Activated T-helper 1 cell treated with Interleukin-2 at 50 U/mL for 16 hours (primary cell): ENCODE data around the gene ANKRD63.

Experiments
- DNase-seq: peaks from one replicate; pipeline ENCODE4 v3.0.0-alpha.2; 2020; ENCODE audit warnings: low read depth

ANKRD63 gene

GRCh38 chr15:40279437-40280141 lies 3.3 kb downstream of the ANKRD63 start:
- DNase-seq, result peak; percentile 48

DNA sequence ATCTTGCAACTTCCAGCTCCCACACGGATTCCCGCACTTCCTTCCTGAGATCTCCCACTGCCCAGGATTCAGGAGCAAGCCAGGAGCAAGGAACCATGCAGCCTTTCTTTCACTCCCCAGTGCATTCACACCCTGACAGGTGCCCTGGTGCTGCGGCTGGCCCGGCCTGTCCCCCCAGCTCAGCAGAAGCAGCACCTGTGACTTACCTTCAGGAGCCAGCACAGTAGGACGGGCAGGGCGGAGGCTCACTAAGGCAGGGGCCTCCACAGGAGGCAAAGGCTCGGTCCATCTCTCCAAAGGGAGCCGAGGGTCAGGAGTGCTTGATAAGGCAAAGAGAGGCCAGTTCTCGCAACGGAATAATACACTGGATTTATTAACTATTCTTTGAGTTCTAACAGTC lies 4.8 kb downstream of the ANKRD63 start:
- DNase-seq, result no peak

- no peak for DNase-seq
These were observed 5.4 kb downstream of the ANKRD63 start for GRCh38 chr15:40277471-40277870.

DNA sequence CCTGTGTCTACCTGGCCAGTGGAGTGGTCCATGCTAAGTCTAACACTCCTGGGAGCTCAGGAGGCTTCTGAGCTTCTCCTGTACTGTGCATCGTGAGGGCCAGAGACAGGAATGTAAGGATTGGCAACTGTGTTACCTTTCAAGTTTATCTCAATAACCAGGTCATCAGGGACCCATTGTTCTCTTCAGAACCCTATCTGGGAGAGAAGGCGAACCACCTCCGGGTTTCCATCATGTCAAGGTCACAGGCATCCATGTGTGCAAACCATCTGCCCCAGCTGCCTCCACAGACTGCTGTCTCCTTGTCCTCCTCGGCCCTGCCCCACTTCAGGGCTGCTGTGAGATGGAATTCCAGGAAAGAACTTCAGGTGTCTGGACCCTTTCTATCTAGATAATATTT lies 5.9 kb downstream of the ANKRD63 start:
- DNase-seq, result no peak

DNA sequence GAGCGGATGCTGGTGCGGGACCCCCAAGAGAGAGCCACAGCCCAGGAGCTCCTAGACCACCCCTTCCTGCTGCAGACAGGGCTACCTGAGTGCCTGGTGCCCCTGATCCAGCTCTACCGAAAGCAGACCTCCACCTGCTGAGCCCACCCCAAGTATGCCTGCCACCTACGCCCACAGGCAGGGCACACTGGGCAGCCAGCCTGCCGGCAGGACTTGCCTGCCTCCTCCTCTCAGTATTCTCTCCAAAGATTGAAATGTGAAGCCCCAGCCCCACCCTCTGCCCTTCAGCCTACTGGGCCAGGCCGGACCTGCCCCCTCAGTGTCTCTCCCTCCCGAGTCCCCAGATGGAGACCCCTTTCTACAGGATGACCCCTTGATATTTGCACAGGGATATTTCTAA lies 6.9 kb downstream of the ANKRD63 start:
- DNase-seq, result no peak

DNA sequence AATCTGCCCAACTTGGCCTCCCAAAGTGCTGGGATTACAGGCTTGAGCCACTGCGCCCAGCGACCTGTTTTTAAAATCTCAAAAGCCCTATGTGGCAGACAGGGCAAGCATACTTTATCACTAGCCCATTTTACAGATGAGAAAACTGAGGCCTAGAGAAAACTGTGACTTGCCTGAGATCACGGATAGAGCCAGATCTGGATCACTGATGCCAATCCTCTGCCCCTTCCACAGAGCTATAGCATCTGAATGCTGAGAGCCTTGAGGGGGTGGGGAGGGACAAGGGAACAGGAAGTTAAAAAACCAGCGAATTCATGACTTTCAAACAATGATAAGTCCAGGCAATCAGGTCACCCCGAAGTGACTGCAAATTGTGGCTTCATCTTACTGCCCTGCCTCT lies 7.3 kb downstream of the ANKRD63 start:
- no peak for DNase-seq

- peak; percentile 81 for DNase-seq
These were observed 8.3 kb downstream of the ANKRD63 start for GRCh38 chr15:40274350-40275274.

DNA sequence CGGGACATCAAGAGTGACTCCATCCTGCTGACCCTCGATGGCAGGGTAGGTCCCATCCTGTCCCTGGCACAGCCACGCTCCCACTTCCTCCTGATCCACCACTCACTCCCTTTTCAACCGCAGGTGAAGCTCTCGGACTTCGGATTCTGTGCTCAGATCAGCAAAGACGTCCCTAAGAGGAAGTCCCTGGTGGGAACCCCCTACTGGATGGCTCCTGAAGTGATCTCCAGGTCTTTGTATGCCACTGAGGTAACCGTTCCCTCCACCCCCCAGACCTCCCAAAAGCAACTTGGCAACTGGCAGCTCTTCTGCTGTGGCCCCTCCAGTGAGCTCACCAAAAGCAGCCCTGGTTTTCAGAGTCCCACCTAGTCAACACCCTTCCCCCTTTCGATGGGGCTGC lies 9.4 kb downstream of the ANKRD63 start:
- DNase-seq, result no peak

- DNase-seq, result no peak
These were observed 10.3 kb downstream of the ANKRD63 start for GRCh38 chr15:40272485-40273056.

GRCh38 chr15:40271685-40272484 lies 11.0 kb downstream of the ANKRD63 start:
- DNase-seq, result no peak

- DNase-seq, result no peak
These were observed 12.4 kb downstream of the ANKRD63 start for GRCh38 chr15:40270246-40270995.

- no peak for DNase-seq
These were observed 13.3 kb downstream of the ANKRD63 start for GRCh38 chr15:40269604-40270003.

DNA sequence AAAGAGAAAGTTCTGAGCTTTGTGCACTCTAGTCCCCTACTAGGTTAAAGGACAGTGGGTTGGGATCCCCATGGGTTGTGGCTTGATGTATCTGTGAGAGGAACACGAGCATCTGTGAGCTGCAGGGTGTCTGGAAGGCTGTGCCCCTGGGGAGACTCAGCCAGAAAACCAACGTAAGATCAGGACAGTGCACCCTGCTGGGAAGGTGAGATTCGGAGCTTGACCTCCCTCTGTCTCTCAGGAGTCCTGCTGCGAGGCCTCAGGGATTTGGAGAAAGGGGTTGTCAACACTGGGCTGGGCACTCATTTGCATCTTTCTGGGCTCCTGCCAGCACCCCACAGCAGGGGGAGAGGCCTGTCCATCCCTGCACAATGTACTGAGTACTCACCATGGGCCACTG lies 15.2 kb downstream of the ANKRD63 start:
- no peak for DNase-seq

DNA sequence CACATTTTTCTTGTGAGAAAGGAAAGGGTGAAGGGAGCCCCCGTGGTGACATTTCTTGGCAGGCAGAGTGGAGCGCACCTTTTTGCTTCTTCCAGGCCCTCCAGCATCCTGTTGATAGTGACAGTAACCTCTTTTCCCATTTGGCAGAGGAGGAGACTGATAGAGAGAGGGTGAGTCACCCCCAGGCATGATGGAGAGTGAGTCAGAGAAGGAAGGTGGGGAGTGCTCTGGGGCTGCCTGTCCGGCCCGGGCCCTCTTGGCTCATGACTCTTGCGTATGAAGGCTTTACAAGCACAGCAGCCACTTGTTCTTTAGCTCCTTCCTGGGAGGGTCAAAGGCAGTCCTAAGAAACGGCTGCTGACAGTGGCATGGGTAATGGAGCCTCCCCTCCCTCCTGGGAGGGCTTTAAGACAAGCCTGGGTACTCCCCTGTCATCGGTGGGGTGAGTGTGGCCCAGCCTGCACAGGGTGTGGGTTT lies 16.0 kb downstream of the ANKRD63 start:
- no peak for DNase-seq

- no peak for DNase-seq
These were observed 17.0 kb downstream of the ANKRD63 start for GRCh38 chr15:40265875-40266274.

GRCh38 chr15:40265355-40265754 lies 17.5 kb downstream of the ANKRD63 start:
- no peak for DNase-seq

DNA sequence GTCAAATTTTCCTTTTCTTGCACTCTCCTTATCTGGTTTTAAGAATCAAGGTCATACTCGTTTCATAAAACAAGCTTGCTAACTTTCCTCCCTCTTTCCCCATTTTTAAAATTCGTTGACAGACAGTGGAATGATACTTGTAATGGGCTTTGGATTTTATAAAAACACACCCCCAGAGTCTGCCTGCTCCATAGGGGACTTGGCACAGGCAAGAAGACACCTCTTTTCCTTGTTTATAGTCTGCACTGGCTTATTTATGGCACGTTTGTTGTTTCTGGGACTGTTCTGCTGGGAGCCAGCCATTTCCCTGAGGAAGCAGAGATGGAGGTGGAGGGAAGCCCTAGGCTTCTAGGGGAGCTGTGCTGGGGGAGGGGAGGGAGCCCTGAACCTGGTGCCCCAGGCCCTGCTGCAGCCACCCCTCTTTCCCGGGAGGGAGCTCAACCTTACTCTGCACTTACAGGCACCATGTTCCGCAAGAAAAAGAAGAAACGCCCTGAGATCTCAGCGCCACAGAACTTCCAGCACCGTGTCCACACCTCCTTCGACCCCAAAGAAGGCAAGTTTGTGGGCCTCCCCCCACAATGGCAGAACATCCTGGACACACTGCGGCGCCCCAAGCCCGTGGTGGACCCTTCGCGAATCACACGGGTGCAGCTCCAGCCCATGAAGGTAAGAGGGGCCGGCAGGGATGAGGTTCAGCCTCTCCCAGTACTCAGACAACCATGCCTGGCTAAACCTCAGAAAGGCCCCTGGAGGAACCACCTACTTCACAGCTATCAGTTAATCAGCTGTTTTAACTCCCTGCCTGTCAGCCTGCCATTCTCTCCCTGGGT lies 18.3 kb downstream of the ANKRD63 start:
- no peak for DNase-seq

- DNase-seq, result no peak
These were observed 19.7 kb downstream of the ANKRD63 start for GRCh38 chr15:40263024-40263754.

- DNase-seq, result no peak
These were observed 23.8 kb downstream of the ANKRD63 start for GRCh38 chr15:40259021-40259420.

DNA sequence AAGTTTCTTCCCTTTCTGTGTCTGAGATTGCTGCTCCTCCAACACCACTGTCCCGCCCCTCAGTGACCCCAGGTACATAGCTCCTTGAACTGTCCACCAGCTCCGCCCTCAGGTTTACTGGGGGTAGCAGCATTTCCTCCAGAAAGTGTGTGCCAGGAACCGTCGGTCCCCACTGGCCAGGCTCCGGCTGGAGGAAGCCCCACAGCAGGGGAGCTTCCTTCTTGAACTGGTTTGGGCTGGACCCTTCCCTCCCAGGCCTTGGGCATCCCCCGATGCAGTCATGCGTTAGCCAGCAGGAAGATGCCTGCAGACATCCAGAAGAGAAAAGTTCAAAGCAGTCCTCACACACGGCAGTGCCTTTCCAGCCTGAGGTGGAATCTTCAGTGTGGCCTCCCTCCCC lies 24.3 kb downstream of the ANKRD63 start:
- DNase-seq, result no peak
